Measurements from ENCODE around the gene EYA2.

Gene EYA2

DNA sequence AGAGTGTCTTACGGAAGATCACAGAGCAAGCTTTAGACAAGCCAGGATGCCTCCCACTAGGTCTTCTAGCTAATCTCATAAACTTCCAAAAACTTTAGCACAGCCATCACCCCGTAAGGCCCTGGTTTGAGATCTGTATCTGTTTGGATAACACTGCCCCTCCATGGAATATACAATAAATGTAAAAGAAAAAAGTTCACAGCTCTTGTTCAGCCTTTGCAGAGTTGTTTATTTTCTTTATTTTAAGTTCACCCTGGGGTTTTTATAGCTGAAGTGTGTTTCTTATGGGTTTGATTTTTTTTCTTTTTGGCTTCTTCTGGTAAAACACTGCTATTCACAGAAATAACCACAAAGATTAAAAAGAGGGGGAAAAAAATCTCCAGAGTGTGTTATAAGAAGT, 125.6 kb downstream of the EYA2 start:
- H3K4me3 ChIP-seq (ENCODE audit: low read length), result no peak overlapping the region

DNA sequence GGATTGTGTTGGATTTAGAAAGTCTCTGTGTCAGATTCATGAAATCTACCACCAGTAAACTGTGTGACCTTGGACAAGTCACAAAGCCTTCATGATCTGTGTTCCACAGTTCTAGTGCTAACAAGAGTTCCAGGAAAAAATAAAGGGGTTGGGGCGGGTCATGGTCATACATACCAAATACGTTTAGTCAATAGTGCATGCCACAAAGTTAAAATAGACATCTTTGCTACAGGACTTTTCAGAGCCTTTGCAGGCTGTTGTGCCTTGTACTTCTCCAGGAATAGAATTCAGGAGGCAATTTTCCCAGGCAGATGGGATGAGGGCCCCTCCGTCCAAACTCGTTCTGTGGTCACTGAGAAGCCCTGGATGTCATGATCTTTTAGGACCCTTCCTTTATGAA, 127.2 kb downstream of the EYA2 start:
- Histone ChIP-seq H3K4me1 (ENCODE audit: control insufficient read depth, insufficient read depth, low read length) (no peaks in the 10 kb centered on the region), H3K4me2 (ENCODE audit: low read length) (no peak overlapping the region), H3K9ac (ENCODE audit: low read depth, low read length) (no peak overlapping the region), H3K36me3 (ENCODE audit: insufficient read depth, low read length) (no peaks in the 10 kb centered on the region), H3K27me3 (ENCODE audit: control insufficient read depth, insufficient read depth, low read length) (peaks cover 12% of the 10 kb centered on the region), H3K4me3 (ENCODE audit: low read length) (no peak overlapping the region), H3K9me3 (replicated peaks; ENCODE audit: low read length) (no peaks in the 10 kb centered on the region)

More for the DNA sequence above, 125.6 kb downstream of the EYA2 start:
- Histone ChIP-seq H3K4me1 (ENCODE audit: control insufficient read depth, insufficient read depth, low read length) (no peaks in the 10 kb centered on the region), H3K27me3 (ENCODE audit: control insufficient read depth, insufficient read depth, low read length) (peaks cover 11% of the 10 kb centered on the region), H3K9ac (ENCODE audit: low read depth, low read length) (no peak overlapping the region), H3K4me2 (ENCODE audit: low read length) (no peak overlapping the region), H3K9me3 (replicated peaks; ENCODE audit: low read length) (no peaks in the 10 kb centered on the region), H3K36me3 (ENCODE audit: insufficient read depth, low read length) (no peaks in the 10 kb centered on the region)

DNA sequence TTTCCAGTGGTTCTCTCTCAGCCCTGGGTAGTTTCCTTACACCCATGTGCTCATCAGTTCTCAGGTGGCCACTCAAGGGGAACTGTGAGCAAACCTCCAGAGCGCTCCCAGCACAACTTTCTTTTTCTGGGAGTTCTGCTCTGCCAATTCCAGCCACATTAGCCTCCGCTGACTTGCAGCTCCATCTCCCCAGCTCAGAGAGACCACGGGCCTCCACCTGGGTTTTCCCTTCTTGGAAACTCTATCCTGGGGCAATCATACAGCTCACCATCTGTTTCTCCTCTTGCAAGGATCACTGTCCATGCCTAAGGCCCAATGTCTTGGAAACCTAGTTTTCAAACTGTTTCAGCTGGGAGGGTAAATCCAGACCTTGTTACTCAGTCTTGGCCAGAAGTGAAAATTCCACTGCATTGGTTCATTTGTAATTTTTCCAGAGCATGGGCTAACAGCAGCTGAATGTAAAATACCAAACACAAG, 129.9 kb downstream of the EYA2 start:
- Histone ChIP-seq H3K4me1 (ENCODE audit: control insufficient read depth, insufficient read depth, low read length) (no peaks in the 10 kb centered on the region), H3K36me3 (ENCODE audit: insufficient read depth, low read length) (no peaks in the 10 kb centered on the region), H3K9ac (ENCODE audit: low read depth, low read length) (no peak overlapping the region)

DNA sequence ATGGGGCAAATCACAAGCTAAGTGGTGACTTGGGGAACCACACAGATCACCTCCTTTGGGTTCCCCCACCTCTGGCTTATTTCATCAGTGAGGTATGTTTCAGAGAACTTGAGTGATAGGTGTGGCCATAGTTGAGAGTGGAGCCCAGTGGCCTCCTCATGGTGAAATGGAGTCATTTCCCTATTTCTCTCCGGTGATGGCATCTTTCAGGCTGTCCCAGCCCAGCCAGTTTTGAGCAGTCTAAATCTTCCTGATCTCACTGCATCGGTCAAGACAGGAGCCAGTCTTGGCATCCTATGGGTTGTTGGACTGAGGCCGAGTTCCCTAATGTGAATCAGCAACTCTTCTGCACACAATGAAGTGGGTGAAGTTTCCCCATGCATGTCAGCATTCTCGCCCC, 132.4 kb downstream of the EYA2 start:
- Histone ChIP-seq H3K9ac (ENCODE audit: low read depth, low read length) (no peak overlapping the region), H3K9me3 (replicated peaks; ENCODE audit: low read length) (no peaks in the 10 kb centered on the region), H3K4me3 (ENCODE audit: low read length) (no peak overlapping the region), H3K27me3 (ENCODE audit: control insufficient read depth, insufficient read depth, low read length) (peaks cover 17% of the 10 kb centered on the region), H3K4me1 (ENCODE audit: control insufficient read depth, insufficient read depth, low read length) (no peaks in the 10 kb centered on the region), H3K36me3 (ENCODE audit: insufficient read depth, low read length) (no peaks in the 10 kb centered on the region), H3K4me2 (ENCODE audit: low read length) (no peak overlapping the region)

More for the DNA sequence above, 129.9 kb downstream of the EYA2 start:
- Histone ChIP-seq H3K9me3 (replicated peaks; ENCODE audit: low read length) (no peaks in the 10 kb centered on the region), H3K4me3 (ENCODE audit: low read length) (no peak overlapping the region), H3K4me2 (ENCODE audit: low read length) (no peak overlapping the region), H3K27me3 (ENCODE audit: control insufficient read depth, insufficient read depth, low read length) (peaks cover 14% of the 10 kb centered on the region)

DNA sequence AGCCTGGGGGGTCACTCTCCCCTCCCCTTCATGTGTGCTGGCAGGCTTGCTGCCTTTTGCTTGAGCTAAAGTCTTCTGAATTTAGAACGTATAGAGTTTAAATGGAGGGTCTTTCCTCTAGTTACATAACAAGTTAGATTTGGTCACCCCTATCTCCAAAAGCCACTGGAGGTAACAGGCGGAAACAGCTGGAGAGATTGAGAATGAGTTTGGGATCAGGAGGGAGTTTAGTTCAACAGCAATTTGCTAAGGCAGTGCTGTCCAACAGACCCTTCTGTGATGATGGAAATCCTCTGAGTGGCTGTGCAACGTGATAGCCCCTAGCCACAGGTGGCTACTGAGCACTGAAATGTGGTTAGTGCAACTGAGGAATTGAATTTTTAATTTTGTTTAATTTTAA, 132.8 kb downstream of the EYA2 start:
- no peaks in the 10 kb centered on the region for H3K4me1 ChIP-seq (ENCODE audit: control insufficient read depth, insufficient read depth, low read length)
- H3K36me3 ChIP-seq (ENCODE audit: insufficient read depth, low read length), result no peaks in the 10 kb centered on the region
- H3K4me3 ChIP-seq (ENCODE audit: low read length), result no peak overlapping the region
- peaks cover 20% of the 10 kb centered on the region for H3K27me3 ChIP-seq (ENCODE audit: control insufficient read depth, insufficient read depth, low read length)
- no peak overlapping the region for H3K4me2 ChIP-seq (ENCODE audit: low read length)
- no peaks in the 10 kb centered on the region for H3K9me3 ChIP-seq (replicated peaks; ENCODE audit: low read length)
- no peak overlapping the region for H3K9ac ChIP-seq (ENCODE audit: low read depth, low read length)

DNA sequence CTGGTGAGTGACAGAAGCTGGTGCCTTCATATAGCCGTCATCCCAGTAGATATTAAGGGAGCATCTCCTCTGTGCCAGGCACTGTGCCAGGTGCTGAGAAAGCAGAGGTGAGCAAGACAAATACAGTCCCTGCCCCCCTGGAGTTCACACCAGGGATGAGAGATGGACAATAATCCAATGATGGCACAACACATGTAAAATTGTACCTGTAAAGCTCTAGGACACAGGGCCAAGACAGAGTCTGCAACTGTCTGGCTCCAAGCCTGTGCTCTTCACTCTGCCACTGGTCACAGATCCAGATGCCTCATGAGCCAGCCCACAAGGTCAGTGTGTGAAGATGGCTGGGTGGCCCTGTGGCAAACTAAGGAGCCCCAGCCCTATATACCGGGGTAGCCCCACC, 133.8 kb downstream of the EYA2 start:
- Histone ChIP-seq H3K4me1 (ENCODE audit: control insufficient read depth, insufficient read depth, low read length) (no peaks in the 10 kb centered on the region), H3K4me2 (ENCODE audit: low read length) (no peak overlapping the region), H3K9me3 (replicated peaks; ENCODE audit: low read length) (no peaks in the 10 kb centered on the region), H3K4me3 (ENCODE audit: low read length) (no peak overlapping the region), H3K9ac (ENCODE audit: low read depth, low read length) (no peak overlapping the region), H3K36me3 (ENCODE audit: insufficient read depth, low read length) (no peaks in the 10 kb centered on the region), H3K27me3 (ENCODE audit: control insufficient read depth, insufficient read depth, low read length) (peaks cover 20% of the 10 kb centered on the region)

DNA sequence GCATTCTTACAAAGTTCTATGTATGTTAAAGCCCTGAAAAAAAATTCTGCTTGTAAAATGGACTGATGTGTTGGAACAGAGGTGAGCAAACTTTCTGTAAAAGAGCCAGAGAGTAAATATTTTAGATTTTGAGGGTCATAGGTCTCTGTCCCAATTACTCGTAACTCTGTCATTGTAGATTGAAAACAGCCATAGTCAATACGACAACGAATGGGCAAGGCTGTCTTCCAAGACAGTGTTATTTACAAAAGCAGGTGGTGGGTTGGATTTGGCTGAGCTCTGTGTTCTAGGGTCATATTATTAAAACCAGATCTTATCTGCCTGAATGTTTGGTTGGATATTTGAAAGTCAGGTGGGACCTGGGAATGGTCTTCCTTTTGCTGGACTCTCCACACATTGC, 135.2 kb downstream of the EYA2 start:
- Histone ChIP-seq H3K36me3 (ENCODE audit: insufficient read depth, low read length) (no peaks in the 10 kb centered on the region), H3K27me3 (ENCODE audit: control insufficient read depth, insufficient read depth, low read length) (peaks cover 9% of the 10 kb centered on the region)

DNA sequence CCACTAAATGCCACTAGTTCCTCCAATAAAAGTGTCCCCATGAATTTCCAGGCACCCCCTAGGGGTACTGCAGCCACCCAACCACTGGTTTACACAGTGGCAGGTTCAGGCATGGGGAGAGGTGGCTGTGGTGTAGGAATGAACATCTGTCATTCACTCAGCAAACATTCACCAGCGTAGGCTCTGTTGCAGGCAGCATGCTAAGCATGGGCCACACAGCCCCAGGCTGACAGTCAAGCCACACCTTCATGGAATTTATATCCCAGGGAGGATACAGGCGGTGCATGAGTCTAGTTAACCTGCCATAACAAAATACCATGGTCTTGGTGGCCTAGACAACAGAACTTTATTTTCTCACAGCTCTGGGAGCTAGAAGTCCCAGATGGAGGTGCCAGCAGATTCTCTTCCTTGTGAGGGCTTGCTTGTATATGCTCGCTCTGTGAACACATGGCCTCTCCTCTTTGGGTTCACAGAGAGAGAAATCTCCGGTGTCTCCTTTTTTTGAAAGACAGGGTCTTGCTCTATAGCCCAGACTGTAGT, 135.7 kb downstream of the EYA2 start:
- H3K36me3 ChIP-seq (ENCODE audit: insufficient read depth, low read length), result no peaks in the 10 kb centered on the region
- H3K4me3 ChIP-seq (ENCODE audit: low read length), result no peak overlapping the region
- H3K4me2 ChIP-seq (ENCODE audit: low read length), result no peak overlapping the region
- peaks cover 9% of the 10 kb centered on the region for H3K27me3 ChIP-seq (ENCODE audit: control insufficient read depth, insufficient read depth, low read length)
- H3K9me3 ChIP-seq (replicated peaks; ENCODE audit: low read length), result no peaks in the 10 kb centered on the region
- no peaks in the 10 kb centered on the region for H3K4me1 ChIP-seq (ENCODE audit: control insufficient read depth, insufficient read depth, low read length)
- no peak overlapping the region for H3K9ac ChIP-seq (ENCODE audit: low read depth, low read length)

More for the DNA sequence above, 135.2 kb downstream of the EYA2 start:
- Histone ChIP-seq H3K4me1 (ENCODE audit: control insufficient read depth, insufficient read depth, low read length) (no peaks in the 10 kb centered on the region), H3K4me2 (ENCODE audit: low read length) (no peak overlapping the region), H3K4me3 (ENCODE audit: low read length) (no peak overlapping the region), H3K9me3 (replicated peaks; ENCODE audit: low read length) (no peaks in the 10 kb centered on the region), H3K9ac (ENCODE audit: low read depth, low read length) (no peak overlapping the region)

DNA sequence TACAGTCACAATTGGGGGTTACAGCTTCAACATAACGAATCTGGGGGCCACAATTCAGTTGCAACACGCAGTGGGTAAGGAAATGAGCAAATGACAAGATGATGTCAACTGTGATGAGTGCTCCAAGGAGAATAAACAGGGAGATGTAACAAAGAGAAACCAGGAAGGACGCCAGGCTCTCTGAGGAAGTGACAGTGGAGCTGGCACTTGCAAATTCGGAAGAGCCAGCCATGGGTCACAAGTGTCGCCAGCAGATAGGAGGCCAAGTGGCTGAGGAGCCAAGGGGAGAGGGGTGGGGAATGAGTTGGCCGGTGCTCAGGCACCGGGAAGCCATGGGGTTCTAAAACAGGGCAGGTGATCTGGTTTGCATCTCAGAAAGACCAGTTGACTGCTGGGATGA, 136.4 kb downstream of the EYA2 start:
- Histone ChIP-seq H3K9ac (ENCODE audit: low read depth, low read length) (no peak overlapping the region), H3K9me3 (replicated peaks; ENCODE audit: low read length) (no peaks in the 10 kb centered on the region)

DNA sequence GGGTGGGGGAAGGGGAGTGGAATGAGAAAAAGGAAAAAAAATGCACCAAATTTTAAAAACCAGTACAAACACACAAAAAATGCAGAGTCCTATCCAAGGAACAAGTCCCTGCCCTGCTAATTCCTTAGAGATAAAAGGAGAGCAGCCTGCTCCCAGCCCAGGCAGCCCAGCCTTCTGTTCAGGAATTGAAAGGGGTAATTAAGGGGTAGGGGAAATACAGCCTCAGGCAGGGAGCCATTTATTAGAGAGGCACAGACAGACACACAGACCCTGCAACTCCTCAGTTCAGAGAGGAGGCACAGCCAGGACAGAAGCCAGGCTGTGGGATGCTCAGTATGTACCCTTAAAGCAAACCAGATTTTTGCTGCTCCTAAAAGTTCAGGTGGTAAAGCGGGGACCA, 137.2 kb downstream of the EYA2 start:
- Histone ChIP-seq H3K9ac (ENCODE audit: low read depth, low read length) (no peak overlapping the region), H3K36me3 (ENCODE audit: insufficient read depth, low read length) (no peaks in the 10 kb centered on the region), H3K4me1 (ENCODE audit: control insufficient read depth, insufficient read depth, low read length) (no peaks in the 10 kb centered on the region), H3K9me3 (replicated peaks; ENCODE audit: low read length) (no peaks in the 10 kb centered on the region), H3K27me3 (ENCODE audit: control insufficient read depth, insufficient read depth, low read length) (peaks cover 8% of the 10 kb centered on the region), H3K4me2 (ENCODE audit: low read length) (no peak overlapping the region), H3K4me3 (ENCODE audit: low read length) (no peak overlapping the region)

More for the DNA sequence above, 136.4 kb downstream of the EYA2 start:
- Histone ChIP-seq H3K4me3 (ENCODE audit: low read length) (no peak overlapping the region), H3K4me2 (ENCODE audit: low read length) (no peak overlapping the region), H3K4me1 (ENCODE audit: control insufficient read depth, insufficient read depth, low read length) (no peaks in the 10 kb centered on the region), H3K36me3 (ENCODE audit: insufficient read depth, low read length) (no peaks in the 10 kb centered on the region), H3K27me3 (ENCODE audit: control insufficient read depth, insufficient read depth, low read length) (peaks cover 9% of the 10 kb centered on the region)

DNA sequence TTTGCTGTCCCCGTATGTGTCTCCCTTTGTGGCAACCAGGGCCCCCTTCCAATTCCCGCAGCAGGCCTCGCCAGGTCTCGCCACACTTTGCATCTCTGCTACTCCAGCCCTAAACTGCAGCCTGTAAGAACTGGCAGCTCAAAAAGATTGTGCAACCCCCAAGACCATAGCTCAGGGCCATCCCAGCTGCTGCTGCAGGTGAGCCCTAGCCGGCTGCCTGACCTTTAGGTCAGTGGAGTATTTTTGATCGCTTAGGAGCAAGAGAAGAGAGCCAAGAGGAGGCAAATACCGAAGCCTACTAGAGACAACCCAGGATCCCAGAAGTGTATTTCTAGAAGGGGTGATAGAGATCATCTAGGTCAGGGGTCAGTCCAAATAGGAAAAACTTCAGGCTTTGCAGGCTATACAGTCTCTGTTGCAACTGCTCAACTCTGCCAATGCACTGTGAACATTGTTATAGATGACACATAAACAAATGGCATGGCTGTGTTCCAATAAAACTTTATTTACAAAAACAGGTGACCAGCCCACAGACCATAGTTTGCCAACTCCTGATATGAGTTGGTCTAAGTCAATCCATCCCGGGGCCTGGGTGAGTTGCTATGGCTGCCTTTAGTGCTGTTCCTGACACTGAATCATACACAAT, 138.4 kb downstream of the EYA2 start:
- H3K36me3 ChIP-seq (ENCODE audit: insufficient read depth, low read length), result no peaks in the 10 kb centered on the region
- H3K9ac ChIP-seq (ENCODE audit: low read depth, low read length), result no peak overlapping the region
- H3K9me3 ChIP-seq (replicated peaks; ENCODE audit: low read length), result no peaks in the 10 kb centered on the region

DNA sequence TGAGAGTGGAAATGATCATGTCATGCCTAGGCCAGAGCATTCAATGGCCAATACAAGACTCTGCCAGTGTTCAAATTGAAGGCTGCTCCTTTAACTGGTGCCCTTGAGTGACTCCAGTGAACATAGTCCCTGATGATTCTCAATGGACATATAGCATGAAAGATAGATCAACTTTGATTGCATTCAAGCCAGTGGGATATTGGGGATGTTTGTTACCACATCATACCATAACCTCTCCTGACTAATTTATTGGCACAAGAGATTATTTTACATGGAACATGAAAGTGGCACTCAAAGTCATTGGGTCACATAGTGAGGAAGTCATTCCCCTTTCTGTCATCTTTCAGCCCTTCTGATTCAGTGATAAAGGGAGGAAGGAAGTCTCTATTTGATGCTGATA, 139.0 kb downstream of the EYA2 start:
- H3K4me2 ChIP-seq (ENCODE audit: low read length), result no peak overlapping the region
- no peaks in the 10 kb centered on the region for H3K9me3 ChIP-seq (replicated peaks; ENCODE audit: low read length)
- H3K9ac ChIP-seq (ENCODE audit: low read depth, low read length), result no peak overlapping the region
- H3K27me3 ChIP-seq (ENCODE audit: control insufficient read depth, insufficient read depth, low read length), result peaks cover 6% of the 10 kb centered on the region
- H3K36me3 ChIP-seq (ENCODE audit: insufficient read depth, low read length), result no peaks in the 10 kb centered on the region
- no peaks in the 10 kb centered on the region for H3K4me1 ChIP-seq (ENCODE audit: control insufficient read depth, insufficient read depth, low read length)
- H3K4me3 ChIP-seq (ENCODE audit: low read length), result no peak overlapping the region

More for the DNA sequence above, 138.4 kb downstream of the EYA2 start:
- no peaks in the 10 kb centered on the region for H3K4me1 ChIP-seq (ENCODE audit: control insufficient read depth, insufficient read depth, low read length)
- H3K4me2 ChIP-seq (ENCODE audit: low read length), result no peak overlapping the region
- no peak overlapping the region for H3K4me3 ChIP-seq (ENCODE audit: low read length)
- peaks cover 6% of the 10 kb centered on the region for H3K27me3 ChIP-seq (ENCODE audit: control insufficient read depth, insufficient read depth, low read length)
